Thoracic aorta (tissue), 2 donors: ENCODE results near the gene TARBP1. TPM values are rescaled to one million over a fixed set of nuclear protein-coding genes. Genes with fewer than 3 reads are reported as not detected.
"Not testable (repeated sequence)": the region's sequence is repeated elsewhere in the genome, so short reads cannot be mapped to it uniquely, and the experiment has no call there.

Source experiments
- ATAC-seq: fragments of 150-250 bp; one replicate; pipeline ENCODE4 v1.8.0; 2017; ENCODE audit warnings: low read depth; ENCODE audit not compliant: insufficient number of reproducible peaks, low FRiP score
- DNase-seq: peaks from one replicate; pipeline ENCODE4 v3.0.0-alpha.2; 2020; ENCODE audit warnings: low spot score
- H3K27ac ChIP-seq, 2 donors: fragments of 200-600 bp; sonication (generic); 1 replicate in 1 of 2; 2 replicates in 1 of 2; pipeline ENCODE4 v1.5.1; 2016; ENCODE audit warnings: mild to moderate bottlenecking in 2 of 2, moderate library complexity in 2 of 2
- H3K27me3 ChIP-seq: fragments of 200-600 bp; sonication (generic); replicated peaks from 2 replicates; pipeline ENCODE4 v1.6.0; 2016; ENCODE audit warnings: mild to moderate bottlenecking; ENCODE audit not compliant: insufficient read depth
- H3K36me3 ChIP-seq: fragments of 200-600 bp; sonication (generic); one replicate; pipeline ENCODE4 v1.5.1; 2016
- H3K4me1 ChIP-seq, 2 donors: fragments of 200-600 bp; sonication (generic); 1 replicate in 1 of 2; 2 replicates in 1 of 2; pipeline versions ENCODE4 v1.5.1 to v1.6.0; 2016; ENCODE audit warnings: low read depth in 2 of 2, mild to moderate bottlenecking in 1 of 2; ENCODE audit not compliant: control insufficient read depth in 1 of 2
- H3K4me3 ChIP-seq: fragments of 200-600 bp; sonication (generic); 2 replicates; pipeline ENCODE4 v1.5.1; 2016; ENCODE audit warnings: mild to moderate bottlenecking
- H3K9me3 ChIP-seq: fragments of 200-600 bp; sonication (generic); 2 replicates; pipeline ENCODE4 v1.5.1; 2016
- CTCF ChIP-seq: fragments of 200-600 bp; sonication (generic); IDR thresholded peaks from one replicate; pipeline ENCODE4 v1.5.1; 2019; ENCODE audit warnings: antibody characterized with exemption
- total RNA-seq, 2 donors: library from RNA; depleted of rRNA; stranded (reverse); fragments of >200 nt; gene quantifications; one replicate each; pipeline versions ENCODE4 v1.1.0 to v1.2.3, GENCODE V29; 2016

TARBP1 gene
- total RNA-seq, 2 donors from 2014 or later = 11.5 to 13.5 TPM

- ATAC-seq = no peak
- Histone ChIP-seq H3K4me3 (no peak overlapping the region), H3K4me1 (no peaks in the 10 kb centered on the region), H3K27ac (no peak overlapping the region), H3K36me3 (no peaks in the 10 kb centered on the region), H3K27me3 (no peaks in the 10 kb centered on the region), H3K9me3 (no peaks in the 10 kb centered on the region)
- no peak for TF ChIP-seq CTCF
- no peak for DNase-seq
Measured at GRCh38 chr1:234393190-234393589, 85.8 kb downstream of the TARBP1 start.

- no peak overlapping the region for H3K27ac ChIP-seq
- H3K9me3 ChIP-seq = no peaks in the 10 kb centered on the region
- H3K36me3 ChIP-seq = no peaks in the 10 kb centered on the region
- DNase-seq (no peak), ATAC-seq (no peak)
- no peaks in the 10 kb centered on the region for H3K27me3 ChIP-seq
- no peak overlapping the region for H3K4me3 ChIP-seq
- no peaks in the 10 kb centered on the region for H3K4me1 ChIP-seq
- no peak for TF ChIP-seq CTCF
Measured at GRCh38 chr1:234388094-234388493, 90.9 kb downstream of the TARBP1 start.

DNA sequence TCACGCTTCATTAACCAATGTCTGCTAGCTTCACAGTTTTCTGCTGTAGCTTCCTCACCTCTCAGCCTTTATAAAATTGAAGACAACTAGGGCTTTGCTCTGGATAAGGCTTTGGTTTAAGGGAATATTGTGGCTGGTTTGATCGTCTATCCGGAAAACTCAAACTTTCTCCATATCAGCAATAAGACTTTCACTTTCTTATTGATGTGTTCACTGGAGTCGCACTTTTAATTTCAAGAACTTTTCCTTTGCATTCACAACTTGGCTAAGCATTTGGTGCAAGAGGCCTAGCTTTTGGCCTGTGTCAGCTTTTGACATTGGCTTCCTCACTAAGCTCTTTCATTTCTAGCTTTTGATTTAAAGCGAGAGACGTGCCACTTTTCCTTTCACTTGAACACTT lies 92.9 kb downstream of the TARBP1 start:
- Histone ChIP-seq H3K27me3 (no peaks in the 10 kb centered on the region), H3K36me3 (no peaks in the 10 kb centered on the region), H3K9me3 (no peaks in the 10 kb centered on the region), H3K4me1 (no peaks in the 10 kb centered on the region), H3K4me3 (no peak overlapping the region), H3K27ac (no peak overlapping the region)
- DNase-seq (no peak), ATAC-seq (no peak)
- TF ChIP-seq CTCF = no peak

DNA sequence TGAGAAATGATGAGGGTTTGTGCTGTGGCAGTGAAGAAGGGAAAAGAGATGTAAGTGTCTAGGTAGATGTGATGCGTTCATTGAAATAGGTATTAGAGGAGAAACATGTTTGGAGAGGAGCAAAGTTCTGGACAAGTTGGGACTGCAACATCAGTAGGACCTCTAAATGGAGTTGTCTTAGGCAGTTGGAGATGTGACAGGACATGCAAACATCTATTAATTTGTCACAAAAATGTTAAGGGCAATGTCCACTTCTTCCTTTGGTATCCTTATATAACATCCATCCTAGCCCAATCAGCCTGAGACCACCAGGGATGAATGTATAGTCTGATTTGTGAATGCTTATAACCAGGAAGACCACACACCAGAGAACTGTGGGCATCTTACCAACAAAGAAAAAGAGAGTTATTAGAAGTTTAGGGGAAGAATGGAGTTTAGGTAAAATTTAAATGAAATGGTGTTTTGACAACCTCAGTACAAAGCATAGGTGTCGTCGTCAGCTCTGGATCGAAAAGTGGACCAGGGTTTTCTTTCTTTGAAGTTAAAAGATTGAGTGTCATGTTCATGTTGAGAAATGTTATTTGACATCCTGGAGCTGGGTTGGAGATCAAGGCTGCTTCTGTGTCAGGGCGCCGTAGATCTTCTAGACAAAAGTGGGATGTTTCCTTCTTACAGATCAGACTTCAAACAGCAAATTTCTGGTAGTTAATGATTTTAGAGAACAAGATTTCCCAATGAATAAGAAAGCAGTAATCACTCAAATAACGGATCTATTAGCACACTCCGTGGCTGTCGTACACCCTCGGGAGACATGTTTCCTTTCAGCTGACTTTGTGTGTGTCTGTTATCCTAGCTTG lies 97.1 kb downstream of the TARBP1 start:
- Histone ChIP-seq H3K4me3 (no peak overlapping the region), H3K27ac (no peak overlapping the region), H3K9me3 (no peaks in the 10 kb centered on the region), H3K4me1 (no peaks in the 10 kb centered on the region), H3K36me3 (no peaks in the 10 kb centered on the region), H3K27me3 (no peaks in the 10 kb centered on the region)
- ATAC-seq (no peak), DNase-seq (no peak)
- no peak for TF ChIP-seq CTCF

GRCh38 chr1:234379591-234380109 lies 99.3 kb downstream of the TARBP1 start:
- H3K27me3 ChIP-seq, H3K4me1 ChIP-seq, H3K4me3 ChIP-seq, H3K36me3 ChIP-seq, DNase-seq, ATAC-seq, H3K27ac ChIP-seq, H3K9me3 ChIP-seq: not testable (repeated sequence)
